ENCODE measurements around the gene NME1. TPM values are rescaled to one million over a fixed set of nuclear protein-coding genes. Genes with fewer than 3 reads are reported as not detected.

The NME1 gene
- total and polyA plus RNA-seq, 10 of the 15 experiments (the other 5 are each of a cell fraction or from before 2014, with no cell fraction given) = 273 to 1,362 (median 455) TPM

DNA sequence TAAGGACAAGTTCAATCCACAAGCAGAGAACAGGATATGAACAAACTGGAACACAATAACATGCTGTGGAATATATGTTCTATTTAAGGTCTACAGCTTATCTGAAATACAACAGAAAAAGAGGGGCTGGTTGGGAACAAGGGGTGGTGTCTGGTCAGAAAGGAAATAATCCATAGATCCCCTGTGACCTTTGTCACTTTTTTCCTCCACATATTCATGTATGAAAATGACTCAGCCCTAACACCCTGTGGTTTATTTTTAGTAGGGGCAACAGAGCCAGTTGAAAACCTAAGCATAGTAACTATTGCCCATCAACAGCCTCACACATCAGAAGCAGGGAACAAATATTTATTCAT lies 20.4 kb upstream of the NME1 start:
- no peak overlapping the region; the same call in 1 of the 2 replicates for H3K4me2 ChIP-seq (ENCODE audit: control insufficient read depth, insufficient read depth)
- no peak overlapping the region for H3K4me3 ChIP-seq
- ChIA-PET SMC1A (ENCODE audit: uncharacterized antibody, unreplicated experiment) (interaction anchor here (0.8 to 2.1 kb wide), 3 partner anchors 14 to 41 kb away, joined by 3 to 6 read pairs (median 3); partner anchors contain the start of gene NME1), CTCF (interaction anchor here (2.6 kb wide), 1 partner anchor 20 kb away, joined by 9 read pairs; the partner anchor contains the start of gene NME1), RAD21 (ENCODE audit: unreplicated experiment) (interaction anchor here (1.0 to 1.7 kb wide), 4 partner anchors 9 to 16 kb away, joined by 3 to 4 read pairs (median 3); partner anchors contain the start of gene SPAG9), POLR2A (interaction anchor here (0.6 kb wide), 1 partner anchor 12 kb away, joined by 3 read pairs; no protein-coding TSS in a partner anchor)
- no peaks in the 10 kb centered on the region for H4K20me1 ChIP-seq (ENCODE audit: control insufficient read depth, insufficient read depth)
- no peak overlapping the region for H2AFZ ChIP-seq (ENCODE audit: control insufficient read depth, low read depth, low read length)
- H3K9me3 ChIP-seq (replicated peaks; ENCODE audit: control insufficient read depth, insufficient read depth, low read length) = no peaks in the 10 kb centered on the region; the same call in 1 of the 3 replicates
- H3K27ac ChIP-seq (ENCODE audit: control insufficient read depth, insufficient read depth) = no peak overlapping the region
- no peaks in the 10 kb centered on the region for H3K36me3 ChIP-seq (ENCODE audit: control insufficient read depth in 2 of 2, insufficient read depth in 2 of 2, low read length in 1 of 2)
- no peak for FAIRE-seq
- no peak for DNase-seq (ENCODE audit: low read depth, low spot score)
- no TSS peak for BruUV-seq (replicated peaks)
- H3K9ac ChIP-seq (ENCODE audit: control insufficient read depth, insufficient read depth, low read length) = no peak overlapping the region
- H3K79me2 ChIP-seq (ENCODE audit: control insufficient read depth, insufficient read depth, low read length) = no peaks in the 10 kb centered on the region
- peaks cover 13% of the 10 kb centered on the region for H3K4me1 ChIP-seq (ENCODE audit: control insufficient read depth, insufficient read depth, low read length)
- H3K27me3 ChIP-seq (replicated peaks in 1 of 2; ENCODE audit: control insufficient read depth in 2 of 2, insufficient read depth in 2 of 2, low read length in 1 of 2) = no peaks in the 10 kb centered on the region
- in situ Hi-C loops (cut with MboI) = no loop called here
- ATAC-seq = peak; percentile 83
- intact Hi-C loops (cut with micrococcal nuclease; ENCODE audit: unreplicated experiment) = no loop called here
- TF ChIP-seq CBX3 (IDR thresholded peaks at IDR 0.05; ENCODE audit: borderline replicate concordance, low read depth) (no peak), NFIC (IDR thresholded peaks at IDR 0.05; ENCODE audit: low read depth, low read length) (peak; percentile 76; the same call in 1 of the 2 replicates), NR2F1 (conservative IDR thresholded peaks at IDR 0.05) (peak; percentile 80), HDGF (IDR thresholded peaks at IDR 0.05) (0 out of 2 replicates have a peak, but pooled peaks have one; percentile 16), RUNX3 (IDR thresholded peaks at IDR 0.05; ENCODE audit: low read length) (peak; percentile 62), CEBPB (IDR thresholded peaks at IDR 0.05; ENCODE audit: borderline replicate concordance in 1 of 2, low read depth in 2 of 2, low read length in 2 of 2) (no peak), BACH1 (IDR thresholded peaks at IDR 0.05; ENCODE audit: borderline replicate concordance) (no peak), SMAD1 (IDR thresholded peaks at IDR 0.05; ENCODE audit: low read depth, partially characterized antibody) (no peak), KDM1A (IDR thresholded peaks at IDR 0.05; ENCODE audit: borderline replicate concordance) (no peak), MEF2A (IDR thresholded peaks at IDR 0.05; ENCODE audit: insufficient read depth, low read depth, low read length) (peak; percentile 76; the same call in 1 of the 2 replicates), NR2C1 (IDR thresholded peaks at IDR 0.05) (0 out of 2 replicates have a peak, but pooled peaks have one; percentile 11), EED (IDR thresholded peaks at IDR 0.05; ENCODE audit: low read depth) (peak; percentile 56; the same call in 1 of the 2 replicates), MTA2 (IDR thresholded peaks at IDR 0.05; ENCODE audit: low read depth) (0 out of 2 replicates have a peak, but pooled peaks have one; percentile 20), NFYB (IDR thresholded peaks at IDR 0.05; ENCODE audit: insufficient read depth, low read depth, low read length) (no peak), IKZF2 (IDR thresholded peaks at IDR 0.05) (peak; percentile 82 to 85), TCF7 (IDR thresholded peaks at IDR 0.05; ENCODE audit: borderline replicate concordance) (no peak), IRF4 (IDR thresholded peaks at IDR 0.05; ENCODE audit: low read depth, low read length) (0 out of 2 replicates have a peak, but pooled peaks have one; percentile 43)
- TF ChIP-seq, protein P1, sequence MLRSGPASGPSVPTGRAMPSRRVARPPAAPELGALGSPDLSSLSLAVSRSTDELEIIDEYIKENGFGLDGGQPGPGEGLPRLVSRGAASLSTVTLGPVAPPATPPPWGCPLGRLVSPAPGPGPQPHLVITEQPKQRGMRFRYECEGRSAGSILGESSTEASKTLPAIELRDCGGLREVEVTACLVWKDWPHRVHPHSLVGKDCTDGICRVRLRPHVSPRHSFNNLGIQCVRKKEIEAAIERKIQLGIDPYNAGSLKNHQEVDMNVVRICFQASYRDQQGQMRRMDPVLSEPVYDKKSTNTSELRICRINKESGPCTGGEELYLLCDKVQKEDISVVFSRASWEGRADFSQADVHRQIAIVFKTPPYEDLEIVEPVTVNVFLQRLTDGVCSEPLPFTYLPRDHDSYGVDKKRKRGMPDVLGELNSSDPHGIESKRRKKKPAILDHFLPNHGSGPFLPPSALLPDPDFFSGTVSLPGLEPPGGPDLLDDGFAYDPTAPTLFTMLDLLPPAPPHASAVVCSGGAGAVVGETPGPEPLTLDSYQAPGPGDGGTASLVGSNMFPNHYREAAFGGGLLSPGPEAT (IDR thresholded peaks at IDR 0.05; ENCODE audit: low read depth) = peak; percentile 60; the same call in 1 of the 2 replicates
- TF ChIP-seq, protein P2, sequence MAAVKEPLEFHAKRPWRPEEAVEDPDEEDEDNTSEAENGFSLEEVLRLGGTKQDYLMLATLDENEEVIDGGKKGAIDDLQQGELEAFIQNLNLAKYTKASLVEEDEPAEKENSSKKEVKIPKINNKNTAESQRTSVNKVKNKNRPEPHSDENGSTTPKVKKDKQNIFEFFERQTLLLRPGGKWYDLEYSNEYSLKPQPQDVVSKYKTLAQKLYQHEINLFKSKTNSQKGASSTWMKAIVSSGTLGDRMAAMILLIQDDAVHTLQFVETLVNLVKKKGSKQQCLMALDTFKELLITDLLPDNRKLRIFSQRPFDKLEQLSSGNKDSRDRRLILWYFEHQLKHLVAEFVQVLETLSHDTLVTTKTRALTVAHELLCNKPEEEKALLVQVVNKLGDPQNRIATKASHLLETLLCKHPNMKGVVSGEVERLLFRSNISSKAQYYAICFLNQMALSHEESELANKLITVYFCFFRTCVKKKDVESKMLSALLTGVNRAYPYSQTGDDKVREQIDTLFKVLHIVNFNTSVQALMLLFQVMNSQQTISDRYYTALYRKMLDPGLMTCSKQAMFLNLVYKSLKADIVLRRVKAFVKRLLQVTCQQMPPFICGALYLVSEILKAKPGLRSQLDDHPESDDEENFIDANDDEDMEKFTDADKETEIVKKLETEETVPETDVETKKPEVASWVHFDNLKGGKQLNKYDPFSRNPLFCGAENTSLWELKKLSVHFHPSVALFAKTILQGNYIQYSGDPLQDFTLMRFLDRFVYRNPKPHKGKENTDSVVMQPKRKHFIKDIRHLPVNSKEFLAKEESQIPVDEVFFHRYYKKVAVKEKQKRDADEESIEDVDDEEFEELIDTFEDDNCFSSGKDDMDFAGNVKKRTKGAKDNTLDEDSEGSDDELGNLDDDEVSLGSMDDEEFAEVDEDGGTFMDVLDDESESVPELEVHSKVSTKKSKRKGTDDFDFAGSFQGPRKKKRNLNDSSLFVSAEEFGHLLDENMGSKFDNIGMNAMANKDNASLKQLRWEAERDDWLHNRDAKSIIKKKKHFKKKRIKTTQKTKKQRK (IDR thresholded peaks at IDR 0.05; ENCODE audit: low read depth, low read length) = no peak
- TF ChIP-seq, protein P3, sequence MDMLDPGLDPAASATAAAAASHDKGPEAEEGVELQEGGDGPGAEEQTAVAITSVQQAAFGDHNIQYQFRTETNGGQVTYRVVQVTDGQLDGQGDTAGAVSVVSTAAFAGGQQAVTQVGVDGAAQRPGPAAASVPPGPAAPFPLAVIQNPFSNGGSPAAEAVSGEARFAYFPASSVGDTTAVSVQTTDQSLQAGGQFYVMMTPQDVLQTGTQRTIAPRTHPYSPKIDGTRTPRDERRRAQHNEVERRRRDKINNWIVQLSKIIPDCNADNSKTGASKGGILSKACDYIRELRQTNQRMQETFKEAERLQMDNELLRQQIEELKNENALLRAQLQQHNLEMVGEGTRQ (IDR thresholded peaks at IDR 0.05; ENCODE audit: borderline replicate concordance, low read depth, low read length) = no peak

All from GM12878 (cell line).